ENCODE data around the gene CD44.

CD44 gene

GRCh38 chr11:35160902-35161597 lies 22.1 kb downstream of the CD44 start:
- DNase-seq = no peak

GRCh38 chr11:35162745-35163144 lies 23.8 kb downstream of the CD44 start:
- no peak for DNase-seq

GRCh38 chr11:35163209-35163608 lies 24.2 kb downstream of the CD44 start:
- no peak for DNase-seq

- peak; percentile 37 for DNase-seq
Observed at GRCh38 chr11:35163702-35164496, 24.9 kb downstream of the CD44 start.

- no peak for DNase-seq
Observed at GRCh38 chr11:35165030-35165422, 26.1 kb downstream of the CD44 start.

GRCh38 chr11:35165423-35166368 lies 26.7 kb downstream of the CD44 start:
- DNase-seq = peak; percentile 63

GRCh38 chr11:35166369-35167360 lies 27.7 kb downstream of the CD44 start:
- peak; percentile 12 for DNase-seq

- DNase-seq = no peak
Observed at GRCh38 chr11:35167426-35167954, 28.5 kb downstream of the CD44 start.

- no peak for DNase-seq
Observed at GRCh38 chr11:35168671-35169070, 29.7 kb downstream of the CD44 start.

- no peak for DNase-seq
Observed at GRCh38 chr11:35169112-35169511, 30.1 kb downstream of the CD44 start.

GRCh38 chr11:35169754-35170153 lies 30.8 kb downstream of the CD44 start:
- no peak for DNase-seq

- DNase-seq = no peak
Observed at GRCh38 chr11:35170503-35170902, 31.5 kb downstream of the CD44 start.

- no peak for DNase-seq
Observed at GRCh38 chr11:35171226-35171625, 32.3 kb downstream of the CD44 start.

- DNase-seq = no peak
Observed at GRCh38 chr11:35173011-35173511, 34.1 kb downstream of the CD44 start.

- DNase-seq = no peak
Observed at GRCh38 chr11:35173616-35174566, 34.9 kb downstream of the CD44 start.

GRCh38 chr11:35174666-35175065 lies 35.7 kb downstream of the CD44 start:
- DNase-seq = no peak

- DNase-seq = no peak
Observed at GRCh38 chr11:35177370-35177769, 38.4 kb downstream of the CD44 start.

- DNase-seq = no peak
Observed at GRCh38 chr11:35178067-35178805, 39.3 kb downstream of the CD44 start.

GRCh38 chr11:35178873-35179272 lies 39.9 kb downstream of the CD44 start:
- peak; percentile 10 for DNase-seq

Data from stimulated activated CD4-positive, alpha-beta T cell treated with anti-CD3 and anti-CD28 coated beads, Interleukin-4, amount 100 ng/mL, for 1 hour (primary cell).